Panc1 (cell line): ENCODE measurements around the gene SPATS2L. TPM values are rescaled to one million over a fixed set of nuclear protein-coding genes. Genes with fewer than 3 reads are reported as not detected.

Experiments
- ATAC-seq: fragments of 200-7000 bp; cut with Tn5 transposase; 2 replicates; pipeline ENCODE4 v1.9.1; 2020; ENCODE audit warnings: mild to moderate bottlenecking, moderate library complexity
- BruUV-seq: library from RNA; stranded (reverse); fragments of 400-500 nt; replicated peaks from 2 replicates; lab custom pipeline; 2021; lab: Mats Ljungman, UMichigan
- CTCF ChIA-PET: fragments of 300-600 bp; sonication (Branson Sonifier 250); formaldehyde crosslinking; loops from one replicate; lab custom pipeline; 2022; ENCODE audit warnings: antibody characterized with exemption; lab: Charles Lee
- POLR2A ChIA-PET: fragments of 300-600 bp; sonication (Branson Sonifier 250); formaldehyde crosslinking; loops from one replicate; lab custom pipeline; 2022; ENCODE audit warnings: antibody characterized with exemption; lab: Charles Lee
- DNase-seq: peaks from one replicate; pipeline ENCODE4 v3.0.0-alpha.2; 2010; ENCODE audit warnings: low read depth, low spot score
- H3K27ac ChIP-seq: 2 replicates; pipeline ENCODE4 v1.5.1; 2011; ENCODE audit warnings: mild to moderate bottlenecking, low read length, inconsistent platforms
- H3K27me3 ChIP-seq: fragments of 200-500 bp; sonication (Bioruptor generic); 2 replicates; pipeline ENCODE4 v1.6.0; 2014; ENCODE audit warnings: low read length, inconsistent platforms; ENCODE audit not compliant: control insufficient read depth, insufficient read depth
- H3K36me3 ChIP-seq: fragments of 200-500 bp; sonication (Bioruptor generic); 2 replicates; pipeline ENCODE4 v1.5.1; 2014; ENCODE audit warnings: inconsistent platforms, mild to moderate bottlenecking, low read length, moderate library complexity; ENCODE audit not compliant: control insufficient read depth, insufficient read depth
- H3K4me1 ChIP-seq: 2 replicates; pipeline ENCODE4 v1.5.1; 2011; ENCODE audit warnings: inconsistent platforms, mild to moderate bottlenecking, low read length, moderate library complexity; ENCODE audit not compliant: control insufficient read depth, insufficient read depth
- H3K4me3 ChIP-seq, 2 experiments: 2 replicates each; pipeline ENCODE4 v1.5.1; 2011 to 2012; ENCODE audit warnings: low read depth in 2 of 2, low read length in 2 of 2, mild to moderate bottlenecking in 2 of 2, inconsistent platforms in 1 of 2, moderate library complexity in 1 of 2
- H3K9me3 ChIP-seq: fragments of 200-500 bp; sonication (Bioruptor generic); 2 replicates; pipeline ENCODE4 v1.5.1; 2014; ENCODE audit warnings: low read depth, mild to moderate bottlenecking, inconsistent platforms, low read length, moderate library complexity; ENCODE audit not compliant: control insufficient read depth, insufficient read depth
- CTCF ChIP-seq: fragments of 450-650 bp; IDR thresholded peaks from 2 replicates; pipeline ENCODE4 v1.5.1; 2017; ENCODE audit warnings: mild to moderate bottlenecking
- POLR2AphosphoS5 ChIP-seq: IDR thresholded peaks from 2 replicates; pipeline ENCODE4 v1.6.1; 2012; ENCODE audit warnings: mild to moderate bottlenecking, low read depth, low read length, moderate library complexity
- REST ChIP-seq, 2 experiments: IDR thresholded peaks; 2 replicates each; pipeline ENCODE4 v1.6.1; 2011 to 2012; ENCODE audit warnings: low read depth in 2 of 2, control low read depth in 1 of 2, low read length in 1 of 2, mild to moderate bottlenecking in 1 of 2, moderate library complexity in 1 of 2; ENCODE audit not compliant: insufficient read depth in 1 of 2
- SIN3A ChIP-seq: IDR thresholded peaks from 2 replicates; pipeline ENCODE4 v1.6.1; 2012; ENCODE audit warnings: low read depth, mild to moderate bottlenecking, low read length, moderate library complexity, borderline replicate concordance; ENCODE audit not compliant: insufficient read depth
- TCF7L2 ChIP-seq: IDR thresholded peaks from 2 replicates; pipeline ENCODE4 v1.6.1; 2011; ENCODE audit warnings: mild to moderate bottlenecking, low read depth, low read length, inconsistent platforms
- in situ Hi-C: cut with HindIII; loops from 2 replicates; pipeline ENCODE4 v1.10.0; 2016; ENCODE audit warnings: low sequenced_read_pairs, low pct_unique_long_range_greater_than_20kb
- intact Hi-C: fragments of 100-400 bp; cut with micrococcal nuclease; formaldehyde crosslinking; loops from one replicate; pipeline ENCODE4 v1.10.0; 2022; ENCODE audit not compliant: unreplicated experiment
- total RNA-seq: library from RNA; stranded (reverse); gene quantifications from one replicate; pipeline ENCODE4 v1.2.1, GENCODE V29; 2021; ENCODE audit not compliant: unreplicated experiment

Gene SPATS2L
- total RNA-seq, 1 experiment from 2014 or later: 282 TPM

GRCh38 chr2:200357845-200358244, 51.4 kb downstream of the SPATS2L start:
- no peaks in the 10 kb centered on the region for H3K9me3 ChIP-seq
- ATAC-seq (no peak), DNase-seq (no peak)
- peaks cover 50% of the 10 kb centered on the region for H3K4me1 ChIP-seq
- intact Hi-C loops (no loop called here), in situ Hi-C loops (no loop called here)
- peak overlapping the region; percentile 63 for H3K27ac ChIP-seq
- H3K36me3 ChIP-seq: no peaks in the 10 kb centered on the region; the same call in 1 of the 2 replicates
- no peaks in the 10 kb centered on the region for H3K27me3 ChIP-seq
- ChIA-PET CTCF (no interaction called here), POLR2A (interaction anchor here (0.7 kb wide), 1 partner anchor 170 kb away, joined by 7 read pairs; no protein-coding TSS in a partner anchor)
- TF ChIP-seq SIN3A: no peak
- TF ChIP-seq REST (IDR thresholded peaks at IDR 0.05; ENCODE audit: insufficient read depth in 1 of 2, low read depth in 2 of 2, low read length in 1 of 2): no peak
- no peak for TF ChIP-seq TCF7L2
- no peak for TF ChIP-seq POLR2AphosphoS5
- TF ChIP-seq CTCF: no peak
- no peak overlapping the region for H3K4me3 ChIP-seq
- no TSS peak for BruUV-seq

GRCh38 chr2:200359552-200359951, 53.1 kb downstream of the SPATS2L start:
- in situ Hi-C loops: no loop called here
- ChIA-PET POLR2A (no interaction called here), CTCF (no interaction called here)
- DNase-seq: no peak
- Histone ChIP-seq H3K27me3 (no peaks in the 10 kb centered on the region), H3K36me3 (no peaks in the 10 kb centered on the region; the same call in 1 of the 2 replicates), H3K4me1 (peaks cover 60% of the 10 kb centered on the region), H3K27ac (peak overlapping the region; percentile 51), H3K4me3 (no peak overlapping the region), H3K9me3 (no peaks in the 10 kb centered on the region)
- no peak for ATAC-seq
- no peak for TF ChIP-seq CTCF
- BruUV-seq: no TSS peak
- intact Hi-C loops: no loop called here
